GM11168 (cell line): Measurements from ENCODE around the gene EIF4E2.

Experiments
- in situ Hi-C: fragments of 300-500 bp; cut with MboI; formaldehyde crosslinking; loops from one replicate; pipeline ENCODE4 v1.12.0; 2022; ENCODE audit warnings: low sequenced_read_pairs; ENCODE audit not compliant: unreplicated experiment

EIF4E2 gene, protein sequence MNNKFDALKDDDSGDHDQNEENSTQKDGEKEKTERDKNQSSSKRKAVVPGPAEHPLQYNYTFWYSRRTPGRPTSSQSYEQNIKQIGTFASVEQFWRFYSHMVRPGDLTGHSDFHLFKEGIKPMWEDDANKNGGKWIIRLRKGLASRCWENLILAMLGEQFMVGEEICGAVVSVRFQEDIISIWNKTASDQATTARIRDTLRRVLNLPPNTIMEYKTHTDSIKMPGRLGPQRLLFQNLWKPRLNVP

DNA sequence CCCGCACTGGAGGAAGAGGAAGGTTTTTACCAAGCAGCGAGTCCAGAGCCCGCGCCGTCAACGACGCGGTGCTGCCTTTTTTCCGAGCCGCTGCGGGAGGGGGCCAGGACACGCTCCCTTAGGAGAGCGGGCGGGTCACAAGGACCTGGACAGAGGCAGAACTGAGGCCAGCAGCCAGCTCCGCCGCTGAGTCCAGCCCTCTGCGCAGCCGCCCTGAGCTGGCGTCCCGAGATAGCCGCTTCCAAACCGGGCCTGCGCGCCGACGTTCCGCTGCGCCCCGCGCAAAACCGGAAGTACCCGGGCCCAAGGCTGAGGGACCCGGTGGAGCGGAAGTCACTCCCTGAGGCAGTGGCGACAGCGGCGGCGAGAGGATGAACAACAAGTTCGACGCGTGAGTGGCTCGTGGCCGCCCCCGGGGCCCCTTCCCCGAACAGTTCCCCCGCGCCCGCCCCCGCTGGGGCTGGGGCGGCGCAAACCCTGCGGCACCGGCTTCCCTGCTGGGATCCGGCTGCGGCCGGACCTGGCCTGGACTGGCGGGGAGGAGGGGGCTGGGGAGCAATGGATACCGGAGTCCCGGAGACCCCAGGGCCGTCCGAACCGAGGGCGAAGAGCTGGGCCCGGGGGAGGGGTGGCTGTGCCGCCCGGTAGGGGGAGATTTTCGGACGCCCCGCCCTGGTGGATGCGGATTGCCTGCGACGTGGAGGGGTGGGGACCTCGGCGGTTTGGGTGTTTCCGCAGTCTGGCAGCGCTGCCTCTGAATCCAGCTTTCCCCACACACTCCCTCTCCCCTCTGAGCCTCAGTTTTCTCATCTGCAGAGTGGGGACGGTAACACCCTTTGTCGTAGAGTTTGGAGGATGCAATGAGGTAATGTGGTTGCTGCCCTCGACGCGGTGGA is at the start of gene EIF4E2, which contains the start of gene TIGD1:
TSS of gene EIF4E2 (plus strand) at position 336 of the 896 bp plus-strand sequence. CDS start at position 372, 36 bp downstream.
TSS of gene TIGD1 (minus strand) at position 204 of the 896 bp plus-strand sequence. CDS start 675 bp downstream, outside the sequence.
- in situ Hi-C loops, result no loop called here

DNA sequence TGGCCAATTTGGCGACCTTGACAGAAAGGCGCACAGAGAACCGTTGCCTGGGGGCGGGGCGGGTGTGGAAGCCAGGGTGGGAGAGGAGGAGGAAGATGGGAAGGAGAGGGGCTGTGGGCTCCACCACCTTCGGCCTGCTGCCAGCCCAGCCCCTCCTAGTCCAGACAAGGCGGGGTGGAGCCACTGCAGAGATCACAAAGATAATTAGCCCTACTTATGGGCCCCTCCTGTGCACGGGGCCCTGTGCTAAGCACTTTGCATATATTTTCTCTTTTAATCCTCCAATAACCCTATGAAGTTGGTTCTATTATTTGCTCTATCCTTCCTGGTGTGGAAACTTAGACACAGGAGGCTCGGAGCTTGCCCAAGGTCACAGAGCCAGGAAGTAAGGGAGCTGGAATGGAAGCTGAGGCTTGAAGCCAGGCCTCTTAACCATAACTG is 49.1 kb upstream of the EIF4E2 start:
- in situ Hi-C loops, result no loop called here

DNA sequence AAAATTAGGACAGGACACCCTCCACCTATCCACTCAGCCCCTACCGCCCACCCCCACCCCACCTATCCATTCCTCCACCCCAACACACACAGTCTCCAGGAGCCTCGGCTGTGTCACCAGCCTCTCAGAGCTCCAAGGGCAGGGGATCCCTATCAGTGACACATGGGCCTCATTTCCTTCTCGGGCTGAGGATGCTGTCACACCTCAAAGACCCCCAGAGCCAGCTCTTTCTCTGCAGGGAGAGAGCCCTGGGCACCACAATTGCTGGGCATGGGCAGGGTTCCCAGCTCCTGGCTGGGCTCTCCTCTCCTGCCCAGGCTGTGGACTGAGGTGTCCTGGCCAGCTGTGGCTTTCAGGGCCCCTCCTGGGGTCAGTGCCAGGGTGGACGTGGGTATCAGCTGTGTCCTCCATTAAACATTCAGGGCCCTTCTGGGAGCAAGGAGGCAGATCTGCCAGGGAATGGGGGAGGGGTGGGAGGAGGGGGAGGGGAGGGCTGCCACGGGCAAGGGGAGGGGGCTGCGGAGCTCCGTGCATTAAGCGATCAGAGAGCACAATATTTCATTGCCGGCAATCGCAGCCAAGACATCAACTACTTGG is 48.6 kb upstream of the EIF4E2 start:
- in situ Hi-C loops, result no loop called here

DNA sequence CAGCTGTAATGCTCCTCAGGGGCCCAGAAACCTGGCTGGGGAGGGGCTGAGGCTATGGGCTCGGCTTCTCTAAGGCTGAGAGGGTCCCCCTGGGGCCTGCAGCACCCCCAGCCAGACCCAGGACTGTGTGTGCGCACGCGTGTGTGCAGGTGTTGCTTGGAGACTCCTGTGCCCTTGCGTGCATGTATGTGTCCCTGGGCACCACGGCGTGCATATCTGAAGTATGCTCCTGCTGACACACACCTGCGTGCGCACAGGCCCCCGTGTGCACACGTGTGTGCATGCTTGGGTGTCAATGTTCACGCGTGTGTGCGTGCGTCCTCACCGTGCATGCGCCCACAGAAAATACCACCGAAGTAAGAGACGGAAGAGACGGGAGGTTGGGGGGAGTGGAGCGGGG is 48.0 kb upstream of the EIF4E2 start:
- in situ Hi-C loops, result no loop called here

DNA sequence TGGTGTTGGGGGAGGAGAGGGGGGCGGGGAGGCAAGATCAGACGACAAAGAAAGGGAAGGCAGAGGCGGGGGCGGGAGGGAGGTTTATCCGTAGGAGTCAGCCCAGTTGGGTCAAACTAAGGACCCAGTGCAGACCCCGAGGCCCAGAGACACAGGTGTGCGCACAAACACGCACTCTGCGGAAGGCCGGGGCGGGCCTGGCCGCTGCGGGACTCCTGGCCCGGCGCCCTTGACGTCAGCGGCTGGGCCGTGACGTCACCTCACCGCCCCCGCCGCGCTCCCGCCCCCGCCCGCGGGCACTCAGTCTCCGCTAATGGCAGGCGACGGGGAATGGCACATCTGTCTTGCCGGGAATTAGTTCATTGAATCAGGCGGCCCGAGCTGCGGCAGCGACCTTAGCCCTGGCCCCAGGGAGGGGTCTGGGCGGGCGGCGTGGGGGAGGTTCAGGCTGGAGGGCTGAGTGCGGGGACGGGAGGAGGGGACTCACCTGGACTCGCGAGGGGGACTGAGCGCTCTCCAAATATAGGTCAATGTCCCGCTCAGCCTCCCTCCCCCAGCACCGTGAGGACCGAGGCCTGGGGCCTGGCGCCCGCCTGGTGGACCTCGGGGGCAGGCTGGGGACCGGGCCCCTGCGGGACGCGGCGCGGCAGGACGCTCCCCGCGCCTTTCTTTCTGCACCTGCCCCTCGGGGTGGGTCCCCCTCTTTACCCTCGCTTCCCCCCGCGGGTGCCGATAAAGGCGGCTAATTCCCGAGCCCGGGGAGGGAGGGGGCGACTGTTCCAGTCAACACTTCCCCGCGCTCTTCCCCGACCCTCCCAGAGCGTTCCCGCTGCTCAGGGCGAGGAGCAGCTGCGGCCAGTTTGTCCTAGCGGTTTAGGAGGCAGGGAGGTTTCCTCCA is 47.3 kb upstream of the EIF4E2 start:
- in situ Hi-C loops, result no loop called here

DNA sequence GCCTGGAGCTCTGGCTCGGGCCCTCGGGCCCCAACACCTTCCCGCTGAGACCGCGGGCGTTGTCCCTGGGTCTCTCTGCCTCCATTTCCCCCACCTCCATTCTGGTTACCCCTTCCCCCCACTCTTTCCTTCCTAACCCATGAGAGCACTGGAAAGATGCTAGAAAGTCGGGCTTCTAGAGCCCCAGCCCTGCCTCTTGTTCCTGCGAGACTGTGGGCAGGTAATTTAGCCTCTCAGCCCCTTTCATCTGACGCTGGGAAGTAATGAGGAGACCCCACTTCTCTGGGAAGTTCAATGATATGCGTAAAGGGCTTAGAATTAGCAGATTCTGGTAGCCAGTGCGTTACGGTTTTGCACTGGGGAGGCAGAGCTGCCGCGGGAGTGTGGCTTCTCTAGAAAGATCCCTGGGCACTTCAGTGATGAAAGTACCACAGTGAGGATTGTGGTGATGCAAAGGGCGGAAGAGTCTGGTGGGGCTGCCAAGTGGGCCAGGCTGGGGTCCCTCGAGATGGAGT is 46.6 kb upstream of the EIF4E2 start:
- in situ Hi-C loops, result no loop called here

DNA sequence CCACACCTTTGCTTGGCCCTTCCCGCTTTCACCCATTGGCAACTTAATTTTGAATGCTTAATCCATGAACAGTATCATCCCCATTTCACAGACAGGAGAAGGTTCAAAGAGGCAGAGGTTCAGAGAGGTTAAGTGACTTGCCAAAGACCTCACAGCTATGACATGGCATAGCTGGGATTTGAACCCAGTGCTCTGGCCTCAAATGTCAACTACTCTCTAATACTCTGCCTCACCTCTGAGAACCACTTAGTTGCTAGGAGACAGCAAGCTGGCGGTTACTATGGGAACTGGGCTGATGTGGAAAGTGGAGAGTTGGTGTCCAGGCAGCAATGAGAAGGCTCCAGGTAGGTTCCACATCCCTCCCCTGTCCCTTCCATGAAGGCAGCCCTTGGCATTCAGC is 46.1 kb upstream of the EIF4E2 start:
- in situ Hi-C loops, result no loop called here

DNA sequence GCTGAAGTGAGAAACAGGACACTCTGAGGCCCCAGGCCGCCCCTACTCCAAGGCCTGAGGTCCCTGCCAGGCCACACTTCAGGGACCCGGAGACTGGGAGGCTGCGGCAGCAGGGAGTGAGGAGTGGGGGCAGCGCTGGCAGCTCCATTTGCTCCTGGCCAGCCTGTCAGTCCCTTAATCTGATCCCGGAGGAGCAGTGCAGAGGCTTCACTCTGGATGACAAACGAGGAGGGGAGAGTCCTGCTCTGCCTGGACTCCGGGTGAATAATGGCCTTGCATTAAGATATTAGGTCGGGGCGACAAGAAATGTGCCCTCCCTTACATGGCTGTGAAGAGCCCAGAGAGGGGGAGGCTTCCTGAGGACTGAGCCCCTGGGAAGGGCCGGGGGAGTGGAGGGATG is 44.6 kb upstream of the EIF4E2 start:
- in situ Hi-C loops, result no loop called here

DNA sequence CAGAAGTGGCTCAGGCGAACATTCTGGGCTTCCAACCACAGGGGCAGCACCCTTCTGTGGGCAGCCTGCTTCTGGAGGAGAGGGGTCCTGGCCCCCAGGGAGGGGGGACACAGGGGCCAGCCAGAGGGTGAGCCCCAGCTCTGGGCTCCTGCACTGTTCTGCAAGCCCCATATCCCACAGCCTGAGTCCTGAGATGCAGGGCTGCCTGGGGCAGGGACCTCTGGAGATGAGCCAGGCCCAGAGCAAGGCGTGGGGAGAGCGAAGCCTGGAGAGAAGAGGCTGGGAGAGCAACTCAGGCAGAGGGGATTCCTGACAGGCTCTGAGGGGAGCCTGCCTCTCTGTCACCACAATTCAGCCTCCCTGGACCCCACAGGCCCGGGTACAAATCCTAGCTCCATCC is 43.8 kb upstream of the EIF4E2 start:
- in situ Hi-C loops, result no loop called here

DNA sequence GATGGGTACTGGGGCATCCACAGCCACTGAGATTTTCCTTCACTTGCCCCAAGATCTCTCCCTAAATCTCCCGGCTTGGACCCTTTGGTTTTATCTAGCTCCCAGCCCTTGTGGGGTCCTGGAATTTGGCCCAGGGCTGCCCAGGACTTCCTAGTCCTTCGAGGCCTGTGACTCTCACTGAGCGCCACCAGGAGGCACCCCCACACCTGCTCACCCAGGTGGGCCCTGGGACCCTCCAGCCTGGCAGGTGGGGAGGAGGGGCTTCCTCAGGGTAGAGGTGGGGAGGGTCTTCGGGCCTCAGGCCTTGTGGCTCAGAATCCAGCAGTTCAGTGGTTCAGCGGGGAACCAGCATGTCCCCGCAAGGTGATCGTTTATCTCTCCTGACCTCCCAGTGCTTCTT is 42.2 kb upstream of the EIF4E2 start:
- in situ Hi-C loops, result no loop called here

DNA sequence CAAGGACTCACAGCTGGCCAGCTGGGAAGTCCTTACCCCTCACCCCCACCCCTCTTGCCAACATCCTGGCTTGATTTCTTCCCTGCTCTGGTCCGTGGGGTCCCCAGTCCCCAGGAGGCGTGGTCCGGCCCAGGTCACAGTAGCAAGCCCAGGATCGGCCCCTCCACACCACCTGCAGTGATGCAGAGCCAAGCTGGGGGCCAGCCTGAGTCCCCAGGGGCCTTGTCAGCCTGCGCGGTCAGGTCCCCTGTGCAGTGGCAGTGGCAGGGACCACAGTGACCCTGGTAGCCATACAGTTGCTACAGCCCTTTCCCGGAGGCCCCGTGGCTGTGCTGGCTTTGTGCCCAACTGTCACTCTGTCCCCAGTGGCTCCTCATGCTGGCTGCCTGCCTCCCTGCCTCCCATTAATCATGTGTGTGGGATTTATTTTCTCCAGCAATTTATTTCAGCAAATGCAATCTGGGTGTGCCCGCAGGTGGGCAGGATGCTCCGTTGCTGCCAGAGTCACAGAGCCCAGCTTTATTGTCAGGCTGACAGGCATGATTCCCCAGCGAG is 39.1 kb upstream of the EIF4E2 start:
- in situ Hi-C loops, result no loop called here

DNA sequence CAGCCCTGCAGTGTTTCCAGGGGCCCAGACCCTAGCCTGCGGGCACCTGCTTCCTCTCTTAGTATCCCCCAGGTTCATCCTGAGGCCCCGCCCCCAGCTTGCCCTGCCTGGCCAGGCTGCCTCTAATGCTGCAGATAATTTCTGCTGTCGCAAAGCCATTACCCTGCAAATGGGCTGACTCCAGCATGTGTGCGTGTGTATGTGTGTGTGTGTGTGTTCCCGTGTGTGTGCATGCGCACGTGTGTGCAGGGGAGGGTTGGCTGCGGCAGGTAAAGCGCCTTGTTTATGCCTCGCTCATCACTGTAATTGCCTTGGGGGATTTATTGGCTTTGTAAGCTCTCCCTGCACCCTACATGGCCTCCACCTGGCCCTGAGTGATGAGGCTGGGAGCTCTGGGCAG is 37.9 kb upstream of the EIF4E2 start:
- in situ Hi-C loops, result no loop called here

DNA sequence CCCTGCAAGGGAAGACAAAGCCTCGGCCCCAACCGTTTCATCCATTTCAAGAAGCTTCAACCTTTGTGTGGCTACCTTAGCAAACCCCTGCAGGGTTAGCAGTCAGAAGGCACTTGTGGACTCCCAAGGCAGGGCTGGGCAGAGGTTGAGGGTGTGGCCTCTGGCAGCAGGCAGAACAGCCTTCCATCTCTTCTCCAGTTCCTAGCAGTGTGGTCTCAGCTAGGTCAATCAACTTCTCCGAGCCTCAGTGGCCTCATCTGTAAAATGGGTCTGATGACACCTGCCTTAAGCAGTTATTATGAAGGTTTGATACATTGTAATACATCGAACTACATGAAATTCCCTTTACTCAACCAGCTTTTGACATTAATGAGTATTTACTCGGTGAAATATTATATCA is 37.1 kb upstream of the EIF4E2 start:
- in situ Hi-C loops, result no loop called here

DNA sequence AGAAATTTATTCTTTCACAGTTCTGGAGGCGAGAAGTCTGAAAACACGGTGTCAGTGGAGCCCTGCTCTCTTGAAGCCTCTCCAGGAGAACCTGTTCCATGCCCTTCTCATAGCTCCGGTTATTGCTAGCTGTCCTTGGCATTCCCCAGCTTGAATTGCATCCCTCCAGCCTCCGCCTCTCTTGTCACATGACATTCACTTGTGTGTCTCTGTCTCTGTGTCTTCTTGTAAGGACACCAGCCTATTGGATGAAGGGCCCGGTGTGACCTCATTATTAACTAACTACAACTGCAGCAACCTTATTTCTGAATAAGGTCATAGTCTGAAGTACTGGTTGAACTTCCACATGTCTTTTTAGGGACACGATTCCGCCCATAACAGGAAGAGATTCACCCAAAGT is 34.9 kb upstream of the EIF4E2 start:
- in situ Hi-C loops, result no loop called here

DNA sequence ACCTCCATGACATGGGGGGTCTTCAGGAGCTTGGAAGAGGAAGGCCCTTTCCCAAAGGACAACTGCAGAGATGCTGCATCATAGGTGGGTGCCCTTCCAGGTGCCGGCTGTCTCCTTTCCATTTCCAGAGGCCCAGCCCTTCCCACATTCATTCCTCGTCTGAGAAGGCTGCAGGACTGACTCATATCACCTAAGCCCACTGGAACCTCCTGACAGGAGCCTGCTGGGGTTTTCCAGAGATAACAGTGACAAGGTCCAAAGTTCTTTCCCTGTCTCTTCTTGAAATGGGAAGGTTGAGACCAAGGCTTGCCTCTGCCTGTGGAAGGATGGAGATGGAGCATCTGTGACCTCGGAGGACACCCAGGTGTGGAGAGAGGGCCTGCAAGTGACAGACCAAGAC is 33.9 kb upstream of the EIF4E2 start:
- in situ Hi-C loops, result no loop called here

DNA sequence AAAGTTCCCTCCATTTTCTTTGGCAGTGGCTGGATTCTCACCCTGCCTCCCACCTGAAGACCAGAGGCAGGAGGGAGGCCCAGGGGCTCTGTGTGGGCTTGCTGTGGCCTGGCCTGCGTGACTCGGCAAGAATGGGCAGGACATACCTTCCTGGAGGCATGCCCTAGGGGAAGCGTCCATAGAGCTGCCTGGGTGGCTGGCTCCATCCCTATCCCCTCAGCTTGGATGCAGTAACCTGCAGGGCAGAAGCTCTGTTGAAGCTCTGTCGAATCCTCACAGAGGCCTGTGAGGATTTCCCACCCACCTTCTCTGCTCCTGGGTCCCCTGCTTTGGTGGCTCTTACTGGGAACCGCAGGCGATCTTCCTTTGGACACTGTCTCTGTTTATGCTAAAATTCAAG is 31.6 kb upstream of the EIF4E2 start:
- in situ Hi-C loops, result no loop called here

DNA sequence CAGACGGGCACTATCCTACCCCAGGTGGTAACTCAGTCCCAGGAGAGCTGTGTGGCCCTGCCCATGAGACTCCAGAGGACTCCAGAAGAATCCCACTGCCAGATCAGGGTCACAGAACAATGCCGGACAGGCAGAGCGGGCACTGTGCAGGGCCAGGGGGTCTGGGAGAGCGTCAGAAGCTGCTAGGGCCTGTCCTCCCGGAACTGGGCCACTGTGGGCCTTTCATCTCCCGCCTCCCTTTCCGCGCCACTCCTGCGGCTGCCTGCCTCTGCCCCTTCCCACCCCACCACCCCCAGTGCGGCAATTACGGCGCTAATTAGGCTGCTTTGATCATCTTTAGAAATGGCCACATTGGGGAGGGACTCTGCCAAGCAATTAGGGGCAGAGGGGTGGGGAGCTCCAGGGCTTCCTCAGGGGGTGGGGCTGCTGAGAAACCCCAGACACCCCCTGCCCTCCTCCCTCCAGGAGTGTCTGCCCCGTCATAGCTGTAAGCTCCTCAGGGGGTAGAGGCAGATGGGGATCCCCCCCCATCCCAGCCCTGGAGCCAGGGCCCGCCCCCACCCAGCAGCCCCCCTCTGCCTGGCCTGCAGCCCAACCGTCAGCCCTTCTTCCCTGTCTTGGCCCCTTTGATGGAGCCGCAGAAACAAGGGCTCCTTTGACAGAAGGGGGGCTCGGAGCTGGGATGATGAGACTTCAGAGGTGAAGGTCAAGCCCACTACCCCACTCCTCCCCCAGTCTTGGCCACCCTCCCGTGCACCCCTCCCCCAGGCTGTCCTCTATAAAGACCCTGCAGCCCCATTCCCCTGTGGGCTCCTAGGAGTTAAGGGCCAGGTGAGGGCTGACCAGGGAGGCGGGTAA is 30.7 kb upstream of the EIF4E2 start, which contains the start of gene PRSS56:
TSS of gene PRSS56 (plus strand) at position 808 of the 858 bp plus-strand sequence. CDS start 211 bp downstream, outside the sequence.
- in situ Hi-C loops, result no loop called here

DNA sequence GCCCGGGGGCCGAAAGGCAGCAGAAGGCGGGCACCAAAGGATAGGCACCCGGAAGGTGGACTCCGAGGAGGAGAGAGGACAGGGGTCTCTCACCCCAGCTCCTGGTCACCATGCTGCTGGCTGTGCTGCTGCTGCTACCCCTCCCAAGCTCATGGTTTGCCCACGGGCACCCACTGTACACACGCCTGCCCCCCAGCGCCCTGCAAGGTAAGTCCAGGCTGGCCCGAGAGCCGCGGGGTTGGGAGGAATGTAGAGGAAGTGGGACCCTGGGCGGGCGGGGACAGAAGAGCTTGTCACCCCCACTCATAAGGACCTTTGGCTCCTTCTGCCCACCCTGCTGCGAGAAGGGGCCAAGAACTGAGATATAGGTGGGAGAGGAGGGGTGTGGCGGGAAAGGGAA is 30.0 kb upstream of the EIF4E2 start:
- in situ Hi-C loops, result no loop called here

DNA sequence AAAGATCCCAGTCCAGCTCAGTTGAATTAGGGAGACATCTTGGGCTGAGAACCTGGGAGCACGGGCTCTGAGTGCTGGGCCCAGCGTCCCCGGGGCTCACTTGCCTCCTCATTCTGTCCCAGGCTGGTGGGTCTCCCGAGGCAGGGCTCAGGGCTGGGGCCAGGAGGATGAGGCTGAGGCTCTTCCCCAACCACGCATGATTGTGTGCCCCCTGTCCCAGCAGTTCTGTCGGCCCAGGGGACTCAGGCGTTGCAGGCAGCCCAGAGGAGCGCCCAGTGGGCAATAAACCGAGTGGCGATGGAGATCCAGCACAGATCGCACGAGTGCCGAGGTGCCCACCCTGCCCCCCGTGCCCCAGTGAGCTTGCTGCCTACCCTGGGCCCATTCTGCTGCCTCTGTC is 29.4 kb upstream of the EIF4E2 start:
- in situ Hi-C loops, result no loop called here
